ENCODE measurements around the gene KRT76.

The KRT76 gene

GRCh38 chr12:52798671-52799504 is 21.7 kb upstream of the KRT76 start:
- H3K36me3 ChIP-seq (ENCODE audit: low read length) = no peaks in the 10 kb centered on the region

GRCh38 chr12:52798003-52798670 is 21.0 kb upstream of the KRT76 start:
- Histone ChIP-seq H4K20me1 (ENCODE audit: low read depth, low read length) (no peaks in the 10 kb centered on the region), H3F3A (ENCODE audit: insufficient read depth) (no peaks in the 10 kb centered on the region), H3K4me3 (ENCODE audit: insufficient read depth, low read length, poor library complexity, severe bottlenecking) (no peak overlapping the region), H3K4me2 (ENCODE audit: low read depth, low read length, poor library complexity, severe bottlenecking) (no peak overlapping the region), H3K27ac (ENCODE audit: low read depth, low read length) (no peak overlapping the region), H2AFZ (ENCODE audit: low read depth, low read length, severe bottlenecking) (no peak overlapping the region), H3K27me3 (ENCODE audit: low read length) (peaks cover 3% of the 10 kb centered on the region; the same call in 1 of the 2 replicates), H3K79me2 (ENCODE audit: insufficient read depth, low read length) (no peaks in the 10 kb centered on the region), H3K9ac (ENCODE audit: low read length) (no peak overlapping the region), H3K9me2 (replicated peaks; ENCODE audit: insufficient read depth, low read length) (no peaks in the 10 kb centered on the region), H3K9me3 (ENCODE audit: insufficient read depth, low read length) (no peaks in the 10 kb centered on the region), H3K36me3 (ENCODE audit: low read length) (no peaks in the 10 kb centered on the region)
- TF ChIP-seq CTCF (IDR thresholded peaks at IDR 0.05; ENCODE audit: insufficient read depth, low read length, poor library complexity, severe bottlenecking) = no peak
- no peak for TF ChIP-seq EZH2phosphoT487 (conservative IDR thresholded peaks at IDR 0.05; ENCODE audit: low read length)

More at GRCh38 chr12:52798671-52799504, 21.7 kb upstream of the KRT76 start:
- Histone ChIP-seq H3K9ac (ENCODE audit: low read length) (no peak overlapping the region), H3K9me2 (replicated peaks; ENCODE audit: insufficient read depth, low read length) (no peaks in the 10 kb centered on the region), H3K4me3 (ENCODE audit: insufficient read depth, low read length, poor library complexity, severe bottlenecking) (no peak overlapping the region), H4K20me1 (ENCODE audit: low read depth, low read length) (no peaks in the 10 kb centered on the region), H3F3A (ENCODE audit: insufficient read depth) (no peaks in the 10 kb centered on the region), H3K9me3 (ENCODE audit: insufficient read depth, low read length) (no peaks in the 10 kb centered on the region), H3K27ac (ENCODE audit: low read depth, low read length) (no peak overlapping the region), H2AFZ (ENCODE audit: low read depth, low read length, severe bottlenecking) (no peak overlapping the region), H3K79me2 (ENCODE audit: insufficient read depth, low read length) (no peaks in the 10 kb centered on the region), H3K27me3 (ENCODE audit: low read length) (peaks cover 3% of the 10 kb centered on the region; the same call in 1 of the 2 replicates), H3K4me2 (ENCODE audit: low read depth, low read length, poor library complexity, severe bottlenecking) (no peak overlapping the region)
- no peak for TF ChIP-seq CTCF (IDR thresholded peaks at IDR 0.05; ENCODE audit: insufficient read depth, low read length, poor library complexity, severe bottlenecking)
- TF ChIP-seq EZH2phosphoT487 (conservative IDR thresholded peaks at IDR 0.05; ENCODE audit: low read length) = no peak

GRCh38 chr12:52797529-52797894 is 20.4 kb upstream of the KRT76 start:
- H3K36me3 ChIP-seq (ENCODE audit: low read length) = no peaks in the 10 kb centered on the region
- no peak overlapping the region for H3K27ac ChIP-seq (ENCODE audit: low read depth, low read length)
- H3K4me2 ChIP-seq (ENCODE audit: low read depth, low read length, poor library complexity, severe bottlenecking) = no peak overlapping the region
- H3K9me3 ChIP-seq (ENCODE audit: insufficient read depth, low read length) = no peaks in the 10 kb centered on the region
- no peak overlapping the region for H2AFZ ChIP-seq (ENCODE audit: low read depth, low read length, severe bottlenecking)
- H4K20me1 ChIP-seq (ENCODE audit: low read depth, low read length) = no peaks in the 10 kb centered on the region
- H3K79me2 ChIP-seq (ENCODE audit: insufficient read depth, low read length) = no peaks in the 10 kb centered on the region
- no peaks in the 10 kb centered on the region for H3F3A ChIP-seq (ENCODE audit: insufficient read depth)
- H3K9ac ChIP-seq (ENCODE audit: low read length) = no peak overlapping the region
- TF ChIP-seq CTCF (IDR thresholded peaks at IDR 0.05; ENCODE audit: insufficient read depth, low read length, poor library complexity, severe bottlenecking) (no peak), EZH2phosphoT487 (conservative IDR thresholded peaks at IDR 0.05; ENCODE audit: low read length) (no peak)
- no peak overlapping the region for H3K4me3 ChIP-seq (ENCODE audit: insufficient read depth, low read length, poor library complexity, severe bottlenecking)
- H3K27me3 ChIP-seq (ENCODE audit: low read length) = peaks cover 3% of the 10 kb centered on the region; the same call in 1 of the 2 replicates
- no peaks in the 10 kb centered on the region for H3K9me2 ChIP-seq (replicated peaks; ENCODE audit: insufficient read depth, low read length)
